ENCODE measurements around the gene MCF2L. TPM values are rescaled to one million over a fixed set of nuclear protein-coding genes. Genes with fewer than 3 reads are reported as not detected.

The MCF2L gene
- total RNA-seq, 8 experiments from 2014 or later, result 1.2 to 33.9 (median 24.7) TPM

- 80 to 86% (median 83%) methylated on average over 1 to 13 of the region's 17 CpGs; no CpG with 5 or more reads in 5 of the 10 experiments for WGBS, 10 experiments
- peak in 1 of 8 experiments; percentile 4 for ATAC-seq (replicated peaks in 6 of 8)
- in situ Hi-C loops (cut with MboI; ENCODE audit: low pct_unique_long_range_greater_than_20kb in 2 of 9, low sequenced_read_pairs in 9 of 9, unreplicated experiment in 9 of 9), result no loop called here
- Histone ChIP-seq H3K4me1 (replicated peaks in 1 of 2) (peaks cover 48 to 50% of the 10 kb centered on the region in 2 donors), H3K27ac (no peak overlapping the region), H3K4me3 (no peak overlapping the region)
Observed at GRCh38 chr13:112953591-112954487, 15.2 kb upstream of the MCF2L start.

- in situ Hi-C loops (cut with MboI; ENCODE audit: low pct_unique_long_range_greater_than_20kb in 2 of 9, low sequenced_read_pairs in 9 of 9, unreplicated experiment in 9 of 9), result no loop called here
- H3K27ac ChIP-seq, result no peak overlapping the region
- no peak overlapping the region for H3K4me3 ChIP-seq
- 0 to 100% (median 83%) methylated on average over 1 to 4 of the region's 13 CpGs; no CpG with 5 or more reads in 3 of the 10 experiments for WGBS, 10 experiments
- ATAC-seq (replicated peaks in 6 of 8), result no peak
- H3K4me1 ChIP-seq (replicated peaks in 1 of 2), result peaks cover 56 to 57% of the 10 kb centered on the region in 2 donors
Observed at GRCh38 chr13:112954488-112955270, 14.3 kb upstream of the MCF2L start.

- WGBS, 10 experiments, result 20 to 100% (median 87%) methylated on average over 1 to 10 of the region's 15 CpGs; no CpG with 5 or more reads in 1 of the 10 experiments
- ATAC-seq (replicated peaks in 6 of 8), result no peak
- in situ Hi-C loops (cut with MboI; ENCODE audit: low pct_unique_long_range_greater_than_20kb in 2 of 9, low sequenced_read_pairs in 9 of 9, unreplicated experiment in 9 of 9), result no loop called here
- Histone ChIP-seq H3K4me1 (replicated peaks in 1 of 2) (peaks cover 58 to 61% of the 10 kb centered on the region in 2 donors), H3K27ac (no peak overlapping the region), H3K4me3 (no peak overlapping the region)
Observed at GRCh38 chr13:112955271-112955937, 13.6 kb upstream of the MCF2L start.

GRCh38 chr13:112955956-112956355 is 13.1 kb upstream of the MCF2L start:
- in situ Hi-C loops (cut with MboI; ENCODE audit: low pct_unique_long_range_greater_than_20kb in 2 of 9, low sequenced_read_pairs in 9 of 9, unreplicated experiment in 9 of 9), result no loop called here
- H3K27ac ChIP-seq, result no peak overlapping the region
- WGBS, 10 experiments, result 48 to 100% (median 73%) methylated on average over 1 to 8 of the region's 11 CpGs; no CpG with 5 or more reads in 3 of the 10 experiments
- peaks cover 58 to 61% of the 10 kb centered on the region in 2 donors for H3K4me1 ChIP-seq (replicated peaks in 1 of 2)
- H3K4me3 ChIP-seq, result no peak overlapping the region
- no peak for ATAC-seq (replicated peaks in 6 of 8)

- peak in 5 of 8 experiments; percentile 74 to 85 (median 83) for ATAC-seq (replicated peaks in 6 of 8)
- in situ Hi-C loops (cut with MboI; ENCODE audit: low pct_unique_long_range_greater_than_20kb in 2 of 9, low sequenced_read_pairs in 9 of 9, unreplicated experiment in 9 of 9), result no loop called here
- peaks cover 53 to 57% of the 10 kb centered on the region in 2 donors for H3K4me1 ChIP-seq (replicated peaks in 1 of 2)
- no peak overlapping the region for H3K4me3 ChIP-seq
- peak overlapping the region; percentile 73 to 76 for H3K27ac ChIP-seq
- WGBS, 10 experiments, result 0 to 52% (median 18%) methylated on average over 1 to 13 of the region's 19 CpGs
Observed at GRCh38 chr13:112956571-112957294, 12.3 kb upstream of the MCF2L start.

- in situ Hi-C loops (cut with MboI; ENCODE audit: low pct_unique_long_range_greater_than_20kb in 2 of 9, low sequenced_read_pairs in 9 of 9, unreplicated experiment in 9 of 9), result no loop called here
- Histone ChIP-seq H3K27ac (peak overlapping the region; percentile 73 to 76), H3K4me3 (no peak overlapping the region), H3K4me1 (replicated peaks in 1 of 2) (peaks cover 49 to 52% of the 10 kb centered on the region in 2 donors)
- 0 to 76% (median 40%) methylated on average over 1 to 9 of the region's 12 CpGs; no CpG with 5 or more reads in 2 of the 10 experiments for WGBS, 10 experiments
- ATAC-seq (replicated peaks in 6 of 8), result no peak
Observed at GRCh38 chr13:112957295-112957677, 11.7 kb upstream of the MCF2L start.

GRCh38 chr13:112958127-112958989 is 10.7 kb upstream of the MCF2L start:
- ATAC-seq (replicated peaks in 6 of 8), result no peak
- H3K27ac ChIP-seq, result no peak overlapping the region
- H3K4me3 ChIP-seq, result no peak overlapping the region
- WGBS, 10 experiments, result 7 to 100% (median 78%) methylated on average over 3 to 10 of the region's 29 CpGs; no CpG with 5 or more reads in 4 of the 10 experiments
- peaks cover 41% of the 10 kb centered on the region in 2 donors for H3K4me1 ChIP-seq (replicated peaks in 1 of 2)
- in situ Hi-C loops (cut with MboI; ENCODE audit: low pct_unique_long_range_greater_than_20kb in 2 of 9, low sequenced_read_pairs in 9 of 9, unreplicated experiment in 9 of 9), result no loop called here

GRCh38 chr13:112959206-112959605 is 9.8 kb upstream of the MCF2L start:
- WGBS, 10 experiments, result 10 to 90% (median 39%) methylated on average over 2 to 8 of the region's 11 CpGs; no CpG with 5 or more reads in 1 of the 10 experiments
- no peak overlapping the region for H3K4me3 ChIP-seq
- peaks cover 37 to 41% of the 10 kb centered on the region in 2 donors for H3K4me1 ChIP-seq (replicated peaks in 1 of 2)
- peak overlapping the region in 1 of 2 donors; percentile 14 for H3K27ac ChIP-seq
- peak in 5 of 8 experiments; percentile 4 to 65 (median 48) for ATAC-seq (replicated peaks in 6 of 8)
- in situ Hi-C loops (cut with MboI; ENCODE audit: low pct_unique_long_range_greater_than_20kb in 2 of 9, low sequenced_read_pairs in 9 of 9, unreplicated experiment in 9 of 9), result no loop called here

- WGBS, 10 experiments, result 47 to 100% (median 90%) methylated on average over 2 to 11 of the region's 30 CpGs; no CpG with 5 or more reads in 1 of the 10 experiments
- Histone ChIP-seq H3K27ac (peak overlapping the region in 1 of 2 donors; percentile 14), H3K4me3 (no peak overlapping the region), H3K4me1 (replicated peaks in 1 of 2) (peaks cover 37 to 41% of the 10 kb centered on the region in 2 donors)
- in situ Hi-C loops (cut with MboI; ENCODE audit: low pct_unique_long_range_greater_than_20kb in 2 of 9, low sequenced_read_pairs in 9 of 9, unreplicated experiment in 9 of 9), result no loop called here
- peak in 2 of 8 experiments; percentile 7 to 9 for ATAC-seq (replicated peaks in 6 of 8)
Observed at GRCh38 chr13:112959701-112960542, 9.1 kb upstream of the MCF2L start.

GRCh38 chr13:112960706-112961105 is 8.3 kb upstream of the MCF2L start:
- 22 to 100% (median 88%) methylated on average over 1 to 6 of the region's 7 CpGs; no CpG with 5 or more reads in 6 of the 10 experiments for WGBS, 10 experiments
- in situ Hi-C loops (cut with MboI; ENCODE audit: low pct_unique_long_range_greater_than_20kb in 2 of 9, low sequenced_read_pairs in 9 of 9, unreplicated experiment in 9 of 9), result no loop called here
- H3K27ac ChIP-seq, result no peak overlapping the region
- H3K4me3 ChIP-seq, result no peak overlapping the region
- peaks cover 37 to 39% of the 10 kb centered on the region in 2 donors for H3K4me1 ChIP-seq (replicated peaks in 1 of 2)
- ATAC-seq (replicated peaks in 6 of 8), result no peak

Measured in motor neuron (in vitro differentiated cells).